OCI-M2 (cell line): Measurements from ENCODE around the gene YDJC.
"Not testable (repeated sequence)": the region's sequence is repeated elsewhere in the genome, so short reads cannot be mapped to it uniquely, and the experiment has no call there.

Experiments used
- DNase-seq: peaks from one replicate; lab custom pipeline; 2025; ENCODE audit not compliant: unreplicated experiment; lab: John Stamatoyannopoulos, UW

Gene YDJC

GRCh38 chr22:21632931-21633330 is 3.1 kb upstream of the YDJC start:
- no peak for DNase-seq

- DNase-seq, result peak; percentile 22
Observed at GRCh38 chr22:21632237-21632895, 2.5 kb upstream of the YDJC start, which contains the start of gene CCDC116. TSS of gene CCDC116 (plus strand) at chr22:21632760. CDS start at chr22:21633182, 422 bp downstream.

- DNase-seq, result no peak
Observed at GRCh38 chr22:21631025-21631424, 1.2 kb upstream of the YDJC start.

- no peak for DNase-seq
Observed at GRCh38 chr22:21628386-21629254, 1.2 kb downstream of the YDJC start.

GRCh38 chr22:21626735-21627469 is 2.9 kb downstream of the YDJC start:
- no peak for DNase-seq

GRCh38 chr22:21626073-21626734 is 3.6 kb downstream of the YDJC start:
- DNase-seq, result no peak

- no peak for DNase-seq
Observed at GRCh38 chr22:21624880-21625791, 4.7 kb downstream of the YDJC start.

GRCh38 chr22:21624120-21624879 is 5.5 kb downstream of the YDJC start:
- DNase-seq, result no peak

- no peak for DNase-seq
Observed at GRCh38 chr22:21623648-21623970, 6.2 kb downstream of the YDJC start.

- no peak for DNase-seq
Observed at GRCh38 chr22:21622919-21623647, 6.7 kb downstream of the YDJC start.

- no peak for DNase-seq
Observed at GRCh38 chr22:21622011-21622918, 7.6 kb downstream of the YDJC start.

GRCh38 chr22:21621025-21621424 is 8.8 kb downstream of the YDJC start:
- no peak for DNase-seq

GRCh38 chr22:21617337-21617736 is 12.5 kb downstream of the YDJC start:
- not testable (repeated sequence) for DNase-seq

- DNase-seq, result no peak
Observed at GRCh38 chr22:21615731-21616130, 14.1 kb downstream of the YDJC start.

GRCh38 chr22:21613553-21614233 is 16.1 kb downstream of the YDJC start:
- no peak for DNase-seq

GRCh38 chr22:21612858-21613257 is 17.0 kb downstream of the YDJC start:
- no peak for DNase-seq
